HG03175 (cell line): ENCODE measurements around the gene MACIR.

Experiments
- ATAC-seq: cut with Tn5 transposase; IDR thresholded peaks from one replicate; pipeline ENCODE4 v1.9.1; 2021; ENCODE audit warnings: mild to moderate bottlenecking, moderate library complexity; ENCODE audit not compliant: unreplicated experiment

MACIR gene

GRCh38 chr5:103289024-103289423 is 30.5 kb downstream of the MACIR start:
- ATAC-seq: no peak

- ATAC-seq: no peak
Measured at GRCh38 chr5:103290846-103291245, 32.3 kb downstream of the MACIR start.

- ATAC-seq: no peak
Measured at GRCh38 chr5:103291606-103292005, 33.0 kb downstream of the MACIR start.

GRCh38 chr5:103293099-103293498 is 34.5 kb downstream of the MACIR start:
- ATAC-seq: no peak

- no peak for ATAC-seq
Measured at GRCh38 chr5:103293719-103294118, 35.2 kb downstream of the MACIR start.

- no peak for ATAC-seq
Measured at GRCh38 chr5:103294906-103295305, 36.3 kb downstream of the MACIR start.

- no peak for ATAC-seq
Measured at GRCh38 chr5:103295424-103295823, 36.9 kb downstream of the MACIR start.

GRCh38 chr5:103295871-103296270 is 37.3 kb downstream of the MACIR start:
- no peak for ATAC-seq

GRCh38 chr5:103298117-103298516 is 39.6 kb downstream of the MACIR start:
- ATAC-seq: no peak

- no peak for ATAC-seq
Measured at GRCh38 chr5:103298607-103299188, 40.1 kb downstream of the MACIR start.

GRCh38 chr5:103305809-103306208 is 47.2 kb downstream of the MACIR start:
- no peak for ATAC-seq

- no peak for ATAC-seq
Measured at GRCh38 chr5:103307470-103307869, 48.9 kb downstream of the MACIR start.

GRCh38 chr5:103308774-103309173 is 50.2 kb downstream of the MACIR start:
- no peak for ATAC-seq

- no peak for ATAC-seq
Measured at GRCh38 chr5:103313056-103313455, 54.5 kb downstream of the MACIR start.

GRCh38 chr5:103315455-103315854 is 56.9 kb downstream of the MACIR start:
- no peak for ATAC-seq

- ATAC-seq: no peak
Measured at GRCh38 chr5:103327451-103327850, 68.9 kb downstream of the MACIR start.

- no peak for ATAC-seq
Measured at GRCh38 chr5:103327893-103328292, 69.3 kb downstream of the MACIR start.
